IPS-18c (cell line): ENCODE data around the gene MTNR1A.
"Not testable (repeated sequence)": the region's sequence is repeated elsewhere in the genome, so short reads cannot be mapped to it uniquely, and the experiment has no call there.

Source experiments
- H3K4me3 ChIP-seq: 2 replicates; pipeline ENCODE4 v1.7.0; 2013; ENCODE audit warnings: low read depth, mild to moderate bottlenecking, low read length, moderate library complexity; ENCODE audit not compliant: insufficient read depth
- H3K9me3 ChIP-seq: one replicate; pipeline ENCODE4 v1.6.1; 2013; ENCODE audit warnings: mild to moderate bottlenecking, low read length, moderate library complexity; ENCODE audit not compliant: control insufficient read depth, insufficient read depth

Gene MTNR1A

GRCh38 chr4:186570193-186570996, 15.0 kb upstream of the MTNR1A start:
- no peak overlapping the region for H3K4me3 ChIP-seq
- H3K9me3 ChIP-seq, result no peaks in the 10 kb centered on the region

GRCh38 chr4:186569533-186570192, 14.3 kb upstream of the MTNR1A start:
- Histone ChIP-seq H3K9me3 (no peaks in the 10 kb centered on the region), H3K4me3 (no peak overlapping the region)

DNA sequence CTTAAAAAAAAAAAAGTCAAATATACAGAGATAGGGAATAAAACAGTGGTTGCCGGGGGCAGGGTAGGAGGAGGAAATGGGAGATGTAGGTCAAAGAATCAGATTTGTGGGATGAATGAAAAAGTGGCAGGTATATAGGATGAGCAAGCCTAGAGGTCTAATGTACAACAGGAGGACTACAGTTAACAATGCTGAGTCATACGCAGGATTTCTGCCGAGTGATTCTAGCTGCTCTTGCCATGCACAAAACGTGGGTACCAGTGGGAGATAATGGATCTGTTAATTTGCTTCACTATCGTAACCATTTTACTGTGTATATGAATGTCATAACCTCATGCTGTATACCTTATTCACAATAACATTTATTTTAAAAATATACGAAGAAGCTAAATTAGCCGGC, 10.7 kb upstream of the MTNR1A start:
- Histone ChIP-seq H3K9me3 (no peaks in the 10 kb centered on the region), H3K4me3 (no peak overlapping the region)

- Histone ChIP-seq H3K9me3 (no peaks in the 10 kb centered on the region), H3K4me3 (no peak overlapping the region)
These were observed 8.4 kb upstream of the MTNR1A start for GRCh38 chr4:186563761-186564160.

DNA sequence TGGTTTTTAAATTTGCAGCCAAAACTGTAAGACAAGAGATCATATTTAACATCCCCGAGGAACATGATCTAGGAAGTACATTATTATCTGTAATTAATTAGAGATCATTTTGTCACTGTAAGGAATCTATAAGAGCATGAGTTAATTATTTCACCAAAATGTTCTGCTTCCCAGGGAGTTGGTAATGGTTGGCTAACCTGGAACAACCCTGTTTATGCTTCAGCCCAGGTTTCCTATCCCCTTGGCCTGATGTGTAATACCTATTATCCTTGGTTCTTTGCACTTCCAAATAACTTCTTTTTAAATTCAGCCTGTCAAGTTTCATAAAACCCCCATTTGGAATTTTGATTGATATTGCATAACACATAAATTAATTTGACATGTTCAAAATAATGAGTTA, 6.4 kb upstream of the MTNR1A start:
- Histone ChIP-seq H3K9me3 (no peaks in the 10 kb centered on the region), H3K4me3 (no peak overlapping the region)

DNA sequence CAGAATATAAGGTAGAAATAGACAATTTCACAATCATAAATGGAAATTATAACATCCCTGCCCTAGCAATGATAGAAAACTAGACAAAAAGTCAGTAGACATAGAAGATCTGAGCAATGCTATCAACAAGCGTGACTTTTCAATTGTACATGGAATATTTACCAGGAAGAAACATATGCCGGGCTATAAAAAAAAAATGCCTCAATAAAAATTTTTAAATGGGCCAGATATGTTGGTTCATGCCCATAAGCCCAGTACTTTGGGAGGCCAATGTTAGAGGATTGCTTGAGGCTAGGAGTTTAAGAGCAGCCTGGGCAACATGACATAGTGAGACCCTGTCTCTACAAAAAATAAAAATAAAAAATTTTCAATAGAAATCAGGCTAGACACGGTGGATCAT, 5.3 kb upstream of the MTNR1A start:
- Histone ChIP-seq H3K4me3 (no peak overlapping the region), H3K9me3 (no peaks in the 10 kb centered on the region)

DNA sequence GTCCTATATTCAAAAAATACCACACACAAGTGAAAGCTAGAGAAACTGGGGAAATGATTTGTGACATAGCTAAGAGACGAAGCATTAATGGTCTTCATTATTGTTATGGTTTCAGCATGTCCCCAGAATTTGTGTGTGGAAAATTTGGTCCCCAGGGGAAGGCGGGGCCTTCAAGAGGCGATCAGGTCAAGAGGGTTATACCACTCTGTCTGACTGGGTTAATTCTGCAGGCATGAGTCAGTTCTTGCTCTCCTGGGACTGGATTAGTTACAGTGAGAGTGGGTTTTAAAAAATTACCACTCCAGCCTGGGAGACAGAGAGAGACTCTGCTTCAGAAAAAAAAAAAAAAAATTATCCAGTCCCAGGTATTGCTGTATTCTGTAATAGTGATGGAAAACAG, 2.1 kb upstream of the MTNR1A start:
- H3K4me3 ChIP-seq, result no peak overlapping the region
- no peaks in the 10 kb centered on the region for H3K9me3 ChIP-seq

- H3K4me3 ChIP-seq, result no peak overlapping the region
These were observed 1.7 kb upstream of the MTNR1A start for GRCh38 chr4:186557061-186557460.

DNA sequence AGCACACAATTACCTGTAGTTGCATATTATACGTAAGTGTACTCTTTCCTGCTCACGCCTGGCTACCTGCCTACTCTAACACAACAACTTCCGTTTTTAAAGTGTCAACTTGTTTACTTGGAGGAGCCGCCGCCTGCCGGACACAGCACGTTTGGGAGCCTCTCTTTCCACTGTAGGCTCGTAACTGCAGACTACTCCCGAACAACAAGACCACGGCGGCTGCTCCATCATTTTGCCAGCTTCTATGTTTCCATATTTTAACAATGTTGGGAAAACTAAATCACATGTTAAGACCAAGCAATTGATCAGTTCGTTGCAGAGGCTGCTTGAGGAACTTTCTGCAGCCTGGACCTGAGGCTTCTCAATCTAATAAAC, 841 bp downstream of the MTNR1A start:
- Histone ChIP-seq H3K9me3 (no peaks in the 10 kb centered on the region), H3K4me3 (peak overlapping the region; percentile 59)

More at GRCh38 chr4:186557061-186557460, 1.7 kb upstream of the MTNR1A start:
- no peaks in the 10 kb centered on the region for H3K9me3 ChIP-seq

DNA sequence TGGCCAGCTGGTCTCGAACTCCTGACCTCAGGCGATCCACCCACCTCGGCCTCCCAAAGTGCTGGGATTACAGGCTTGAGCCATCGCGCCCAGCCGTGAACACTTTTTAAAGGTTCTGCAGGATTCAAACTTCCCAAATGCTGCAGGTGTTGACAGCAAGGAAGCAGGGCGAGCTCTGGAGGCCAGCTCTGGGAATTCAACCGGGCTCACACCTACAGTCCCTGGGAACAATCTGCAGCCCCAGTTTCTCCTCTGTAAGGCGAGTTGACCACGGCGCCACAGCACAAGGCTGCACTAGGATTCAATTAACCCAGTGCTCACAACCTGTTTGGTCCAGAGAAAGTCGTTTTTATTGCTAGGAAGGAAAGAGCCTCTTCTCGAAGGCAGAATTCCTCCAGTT, 1.6 kb downstream of the MTNR1A start:
- Histone ChIP-seq H3K9me3 (no peaks in the 10 kb centered on the region), H3K4me3 (no peak overlapping the region)

DNA sequence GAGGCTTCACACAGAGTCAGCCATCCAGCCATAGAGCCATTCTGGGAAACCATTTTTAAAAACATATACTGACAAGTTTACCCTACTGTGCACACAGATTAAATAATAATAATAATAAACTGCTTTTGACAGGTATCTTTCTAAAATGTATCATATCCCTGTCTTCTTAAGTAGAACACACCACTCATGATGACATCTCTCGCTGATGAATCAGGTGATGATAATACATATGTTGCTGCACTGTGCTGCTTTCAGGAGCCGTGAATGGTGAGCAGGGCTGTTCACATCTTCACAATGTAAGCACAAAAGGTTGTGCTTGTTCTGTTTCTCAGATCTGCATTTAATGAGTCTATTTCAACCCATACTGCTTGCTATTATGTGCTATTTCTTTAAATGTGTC, 3.5 kb downstream of the MTNR1A start:
- Histone ChIP-seq H3K4me3 (no peak overlapping the region), H3K9me3 (no peaks in the 10 kb centered on the region)

GRCh38 chr4:186545436-186545835, 9.9 kb downstream of the MTNR1A start:
- Histone ChIP-seq H3K4me3 (no peak overlapping the region), H3K9me3 (no peaks in the 10 kb centered on the region)

DNA sequence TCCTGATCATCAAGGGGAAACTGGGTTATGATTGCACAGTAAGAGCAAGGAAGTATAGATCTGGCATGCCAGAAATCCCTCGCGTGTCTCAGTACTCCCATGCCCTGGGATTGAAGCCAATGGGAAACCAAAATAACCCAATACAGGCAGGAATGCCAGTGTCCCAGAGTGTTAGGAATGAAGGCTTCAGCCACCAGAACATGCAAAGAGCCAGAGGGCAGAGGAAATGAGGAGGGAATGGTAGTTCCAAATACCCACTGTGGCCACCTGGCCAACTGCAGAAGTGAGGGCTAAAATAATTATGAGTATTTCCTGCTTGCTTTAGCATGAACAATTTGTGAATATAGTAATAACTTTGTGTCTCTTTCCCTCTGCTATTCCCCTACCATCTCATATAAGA, 12.2 kb downstream of the MTNR1A start:
- no peaks in the 10 kb centered on the region for H3K9me3 ChIP-seq
- H3K4me3 ChIP-seq, result no peak overlapping the region

GRCh38 chr4:186541801-186542200, 13.6 kb downstream of the MTNR1A start:
- H3K9me3 ChIP-seq, result no peaks in the 10 kb centered on the region
- H3K4me3 ChIP-seq, result no peak overlapping the region

- H3K4me3 ChIP-seq, result no peak overlapping the region
- H3K9me3 ChIP-seq, result no peaks in the 10 kb centered on the region
These were observed 17.4 kb downstream of the MTNR1A start for GRCh38 chr4:186537843-186538521.

DNA sequence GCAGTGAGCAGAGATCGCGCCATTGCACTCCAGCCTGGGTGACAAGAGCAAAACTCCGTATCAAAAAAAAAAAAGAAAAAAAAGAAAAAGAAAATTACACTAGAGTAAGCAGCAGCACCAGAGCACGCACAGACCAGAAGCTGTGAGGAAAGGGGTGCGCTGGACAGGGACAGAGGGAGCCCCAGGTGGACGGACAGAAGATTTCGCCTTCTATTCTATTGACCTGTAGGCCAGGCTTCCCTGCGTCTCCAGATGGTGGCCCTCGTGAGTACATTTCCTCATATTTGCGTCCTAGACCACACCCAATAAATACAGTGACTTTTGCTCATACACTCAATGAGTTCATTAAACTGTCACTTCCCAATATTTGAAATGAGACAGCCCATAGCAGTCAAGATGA, 19.1 kb downstream of the MTNR1A start:
- no peak overlapping the region for H3K4me3 ChIP-seq
- no peaks in the 10 kb centered on the region for H3K9me3 ChIP-seq

DNA sequence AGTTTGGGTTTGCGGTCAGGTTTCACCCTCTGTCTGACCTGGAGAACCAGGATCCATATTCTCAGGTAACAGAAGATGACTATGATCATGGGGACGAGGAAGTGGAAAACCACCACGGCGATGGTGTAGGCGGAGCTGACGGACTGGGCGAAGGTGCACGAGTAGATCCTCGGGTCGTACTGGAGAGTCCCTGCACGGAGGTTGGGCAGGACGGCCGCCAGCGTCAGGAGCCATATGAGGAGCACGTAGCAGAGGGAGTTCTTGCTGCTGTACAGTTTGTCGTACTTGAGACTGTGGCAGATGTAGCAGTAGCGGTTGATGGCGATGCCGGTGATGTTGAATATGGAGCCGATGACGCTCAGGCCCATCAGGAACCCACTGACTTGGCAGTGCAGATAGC, 21.3 kb downstream of the MTNR1A start:
- no peaks in the 10 kb centered on the region for H3K9me3 ChIP-seq
- H3K4me3 ChIP-seq, result no peak overlapping the region

GRCh38 chr4:186523927-186524326, 31.4 kb downstream of the MTNR1A start:
- H3K9me3 ChIP-seq, result not testable (repeated sequence)

More at GRCh38 chr4:186523927-186524326, 31.4 kb downstream of the MTNR1A start:
- not testable (repeated sequence) for H3K4me3 ChIP-seq
